Gastrocnemius medialis (tissue), 4 donors: ENCODE measurements around the gene GREB1.

Experiments used
- POLR2A ChIP-seq, 2 donors: fragments of 450-650 bp; IDR thresholded peaks; one replicate each; pipeline ENCODE4 v1.6.1; 2017; ENCODE audit warnings: antibody characterized with exemption in 2 of 2, mild to moderate bottlenecking in 2 of 2, moderate library complexity in 2 of 2
- TF ChIP-seq, protein P1 (sequence below), 5 experiments: fragments of 450-650 bp in 3 of 5; fragments of 200-600 bp in 2 of 5; sonication (generic) in 2 of 5; IDR thresholded peaks in 4 of 5; conservative IDR thresholded peaks in 1 of 5; 1 replicate in 4 of 5; 2 replicates in 1 of 5; pipeline ENCODE4 v1.5.1; 2016 to 2019; ENCODE audit warnings: antibody characterized with exemption in 5 of 5, mild to moderate bottlenecking in 3 of 5, moderate library complexity in 3 of 5

DNA sequence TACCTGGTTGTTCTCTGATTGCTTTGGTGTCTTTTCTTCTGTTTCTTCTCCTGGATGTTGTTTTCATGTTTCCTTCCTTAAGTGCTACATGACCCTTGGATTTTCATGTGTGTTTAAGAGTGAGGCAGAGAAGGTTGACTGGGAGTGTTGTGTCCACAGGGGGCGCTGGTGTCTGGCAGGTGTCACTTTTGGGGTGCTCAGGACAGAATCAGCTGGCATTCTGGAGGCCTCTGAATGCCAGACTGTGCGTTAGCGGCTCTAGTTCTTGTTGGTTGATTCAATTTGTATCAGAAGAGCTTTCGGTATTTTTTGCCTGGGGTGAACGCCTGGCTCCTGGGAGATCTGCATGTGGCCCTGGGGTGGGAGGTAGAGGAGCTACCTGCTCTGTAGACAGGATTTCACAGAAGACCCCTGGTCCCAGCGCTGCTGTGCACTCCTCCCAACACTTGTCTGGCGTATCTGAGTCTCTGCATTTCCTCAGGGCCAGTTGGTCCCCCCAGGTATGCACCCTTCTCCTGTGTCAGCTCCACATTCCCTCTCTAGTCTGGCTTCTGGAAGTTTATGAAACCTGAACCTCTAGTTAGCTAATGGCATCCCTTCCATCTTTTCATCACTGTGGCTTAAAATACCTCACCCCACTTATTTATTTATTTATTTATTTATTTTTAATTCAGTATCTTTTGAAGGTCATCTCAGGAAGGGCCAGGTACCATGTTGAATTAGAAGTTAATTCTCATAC, 1.1 kb downstream of the GREB1 start:
- no peak for TF ChIP-seq POLR2A (IDR thresholded peaks at IDR 0.05)
- TF ChIP-seq, protein P1, sequence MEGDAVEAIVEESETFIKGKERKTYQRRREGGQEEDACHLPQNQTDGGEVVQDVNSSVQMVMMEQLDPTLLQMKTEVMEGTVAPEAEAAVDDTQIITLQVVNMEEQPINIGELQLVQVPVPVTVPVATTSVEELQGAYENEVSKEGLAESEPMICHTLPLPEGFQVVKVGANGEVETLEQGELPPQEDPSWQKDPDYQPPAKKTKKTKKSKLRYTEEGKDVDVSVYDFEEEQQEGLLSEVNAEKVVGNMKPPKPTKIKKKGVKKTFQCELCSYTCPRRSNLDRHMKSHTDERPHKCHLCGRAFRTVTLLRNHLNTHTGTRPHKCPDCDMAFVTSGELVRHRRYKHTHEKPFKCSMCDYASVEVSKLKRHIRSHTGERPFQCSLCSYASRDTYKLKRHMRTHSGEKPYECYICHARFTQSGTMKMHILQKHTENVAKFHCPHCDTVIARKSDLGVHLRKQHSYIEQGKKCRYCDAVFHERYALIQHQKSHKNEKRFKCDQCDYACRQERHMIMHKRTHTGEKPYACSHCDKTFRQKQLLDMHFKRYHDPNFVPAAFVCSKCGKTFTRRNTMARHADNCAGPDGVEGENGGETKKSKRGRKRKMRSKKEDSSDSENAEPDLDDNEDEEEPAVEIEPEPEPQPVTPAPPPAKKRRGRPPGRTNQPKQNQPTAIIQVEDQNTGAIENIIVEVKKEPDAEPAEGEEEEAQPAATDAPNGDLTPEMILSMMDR (IDR thresholded peaks at IDR 0.05 in 4 of 5, conservative IDR thresholded peaks at IDR 0.05 in 1 of 5) = peak in 2 of 5 experiments; percentile 22 to 33
